ENCODE results near the gene CAMK1. TPM values are rescaled to one million over a fixed set of nuclear protein-coding genes. Genes with fewer than 3 reads are reported as not detected.
A peak's percentile ranks its signal among the peaks of the same experiment; 100 is the strongest.

CAMK1 gene
- 9.7 to 20.9 TPM (median 19.3 TPM) in 3 replicates for total RNA-seq
- long read RNA-seq, transcript CAMK1-201 (12 exons, 1,488 nt): major isoform, 17 of 35 reads
- long read RNA-seq, partial matches to known transcripts: 2 of 35 reads
- long read RNA-seq, other reads (novel, unspliced or antisense): 13 of 35 reads

DNA sequence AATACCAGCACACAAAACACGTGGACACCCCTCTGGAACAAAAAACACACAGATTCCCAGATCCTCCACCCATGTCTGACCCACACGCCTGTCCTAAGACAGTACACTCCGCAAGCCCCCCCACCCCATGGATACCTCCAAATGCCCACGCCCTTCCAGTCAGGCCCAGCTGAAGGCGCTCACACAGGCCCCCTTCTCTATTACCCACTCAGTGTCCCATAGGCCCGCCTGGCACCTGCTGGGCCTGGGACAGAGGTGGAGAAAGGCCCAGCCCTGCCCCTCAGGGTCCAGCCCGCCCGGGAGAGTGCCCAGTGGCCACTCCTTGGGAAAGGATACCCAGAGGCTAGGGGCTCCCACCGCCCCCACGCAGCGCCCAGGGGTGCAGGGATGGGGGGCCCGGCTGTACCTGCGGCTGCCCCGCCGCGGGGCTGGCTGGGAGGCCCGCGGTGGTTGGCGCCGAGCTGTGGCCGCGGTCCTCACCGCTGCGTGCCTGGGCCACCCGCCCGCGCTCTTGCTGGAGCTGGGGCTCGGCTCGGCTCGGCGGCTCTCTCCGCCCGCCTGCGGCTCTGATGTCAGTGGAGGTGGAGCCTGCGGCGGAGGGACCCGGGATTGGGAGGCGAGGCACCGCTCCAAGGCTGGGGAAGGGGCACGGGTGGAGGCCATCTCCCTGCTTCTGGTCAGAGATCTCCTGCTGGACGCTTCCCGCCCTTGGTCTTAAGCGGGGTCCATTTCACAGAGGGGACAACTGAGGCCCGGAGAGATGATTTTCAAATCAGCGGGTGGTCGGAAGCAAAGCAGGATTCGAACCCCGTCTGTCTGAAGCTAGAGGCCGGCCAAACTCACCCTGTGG, at the start of gene CAMK1:
Gene CAMK1 (minus strand): TSS at position 522 of the 850 bp plus-strand sequence. CDS start 2,198 bp downstream, outside the sequence.
- TF ChIP-seq, protein P1, sequence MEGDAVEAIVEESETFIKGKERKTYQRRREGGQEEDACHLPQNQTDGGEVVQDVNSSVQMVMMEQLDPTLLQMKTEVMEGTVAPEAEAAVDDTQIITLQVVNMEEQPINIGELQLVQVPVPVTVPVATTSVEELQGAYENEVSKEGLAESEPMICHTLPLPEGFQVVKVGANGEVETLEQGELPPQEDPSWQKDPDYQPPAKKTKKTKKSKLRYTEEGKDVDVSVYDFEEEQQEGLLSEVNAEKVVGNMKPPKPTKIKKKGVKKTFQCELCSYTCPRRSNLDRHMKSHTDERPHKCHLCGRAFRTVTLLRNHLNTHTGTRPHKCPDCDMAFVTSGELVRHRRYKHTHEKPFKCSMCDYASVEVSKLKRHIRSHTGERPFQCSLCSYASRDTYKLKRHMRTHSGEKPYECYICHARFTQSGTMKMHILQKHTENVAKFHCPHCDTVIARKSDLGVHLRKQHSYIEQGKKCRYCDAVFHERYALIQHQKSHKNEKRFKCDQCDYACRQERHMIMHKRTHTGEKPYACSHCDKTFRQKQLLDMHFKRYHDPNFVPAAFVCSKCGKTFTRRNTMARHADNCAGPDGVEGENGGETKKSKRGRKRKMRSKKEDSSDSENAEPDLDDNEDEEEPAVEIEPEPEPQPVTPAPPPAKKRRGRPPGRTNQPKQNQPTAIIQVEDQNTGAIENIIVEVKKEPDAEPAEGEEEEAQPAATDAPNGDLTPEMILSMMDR (IDR thresholded peaks at IDR 0.05): peak; percentile 11
- no peaks in the 10 kb centered on the region for H3K9me3 Mint-ChIP-seq (ENCODE audit: low read depth)
- H3K27me3 Mint-ChIP-seq (ENCODE audit: low read depth): no peaks in the 10 kb centered on the region
- DNase-seq (ENCODE audit: low spot score): no peak
- H3K4me3 Mint-ChIP-seq (ENCODE audit: unreplicated experiment): peak within 1 kb of the TSS; percentile 82
- H3K36me3 Mint-ChIP-seq (ENCODE audit: low read depth): peaks cover 4% of the 10 kb centered on the region
- peaks cover 39% of the 10 kb centered on the region for H3K4me1 Mint-ChIP-seq (ENCODE audit: low read depth)
- peak within 1 kb of the TSS; percentile 65 for H3K27ac Mint-ChIP-seq (ENCODE audit: unreplicated experiment)

DNA sequence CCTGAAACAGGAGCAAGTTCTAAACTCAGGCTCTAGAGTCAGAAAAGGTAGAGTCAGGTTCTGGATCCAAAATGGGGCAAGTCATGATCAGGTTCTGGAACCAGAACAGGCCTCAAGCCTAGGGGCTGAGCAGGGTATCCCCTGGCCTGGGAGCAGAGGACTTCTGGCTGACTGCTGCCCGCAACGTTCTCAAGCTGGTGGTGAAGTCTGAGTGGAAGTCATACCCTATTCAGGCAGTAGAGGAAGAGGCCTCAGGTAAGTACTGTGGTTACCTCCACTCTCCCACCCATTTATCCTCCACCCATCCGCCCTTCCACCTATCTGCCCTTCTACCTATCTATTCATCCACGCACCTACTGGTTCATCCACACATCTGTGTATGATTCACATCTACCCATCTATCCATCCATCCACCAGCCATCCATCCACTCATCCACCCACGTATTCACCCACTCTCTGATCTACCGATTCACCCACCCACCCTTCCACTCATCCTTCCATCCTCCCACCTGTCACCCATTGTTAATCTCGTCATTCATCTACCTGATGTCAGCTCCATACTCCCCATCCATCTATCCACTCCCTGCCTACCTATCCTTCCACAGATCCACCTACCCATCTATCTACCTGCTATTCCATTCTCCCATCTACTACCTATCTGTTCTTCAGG, 49.1 kb upstream of the CAMK1 start:
- DNase-seq (ENCODE audit: low spot score): peak; percentile 60
- no peaks in the 10 kb centered on the region for H3K4me1 Mint-ChIP-seq (ENCODE audit: low read depth)
- H3K36me3 Mint-ChIP-seq (ENCODE audit: low read depth): peaks cover 4% of the 10 kb centered on the region
- no peak overlapping the region for H3K27ac Mint-ChIP-seq (ENCODE audit: unreplicated experiment)
- H3K9me3 Mint-ChIP-seq (ENCODE audit: low read depth): no peaks in the 10 kb centered on the region
- TF ChIP-seq, protein P1 (IDR thresholded peaks at IDR 0.05): no peak
- H3K27me3 Mint-ChIP-seq (ENCODE audit: low read depth): no peaks in the 10 kb centered on the region
- H3K4me3 Mint-ChIP-seq (ENCODE audit: unreplicated experiment): no peak overlapping the region

DNA sequence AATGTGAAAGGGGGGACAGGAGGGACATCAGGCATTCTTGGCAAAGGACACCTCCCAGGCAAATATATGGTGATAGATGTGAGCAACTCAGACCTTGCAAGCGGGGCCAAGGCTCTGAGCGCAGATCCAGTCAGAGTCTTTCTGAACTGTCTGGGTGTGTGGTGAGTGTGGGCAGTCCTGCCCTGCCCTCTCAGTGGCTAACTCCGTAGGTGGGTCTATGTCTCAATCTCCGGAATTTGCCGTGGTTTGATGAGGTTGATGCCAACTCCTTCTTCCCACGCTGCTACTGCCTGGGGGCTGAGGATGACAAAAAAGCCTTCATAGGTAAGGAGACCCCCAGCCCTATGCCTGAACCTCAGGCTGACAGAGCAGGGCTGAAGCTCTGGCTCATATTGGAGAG, 47.7 kb upstream of the CAMK1 start:
- no peak overlapping the region for H3K4me3 Mint-ChIP-seq (ENCODE audit: unreplicated experiment)
- TF ChIP-seq, protein P1 (IDR thresholded peaks at IDR 0.05): no peak
- H3K9me3 Mint-ChIP-seq (ENCODE audit: low read depth): no peaks in the 10 kb centered on the region
- peak overlapping the region; percentile 8 for H3K27ac Mint-ChIP-seq (ENCODE audit: unreplicated experiment)
- DNase-seq (ENCODE audit: low spot score): peak; percentile 14
- peaks cover 7% of the 10 kb centered on the region for H3K36me3 Mint-ChIP-seq (ENCODE audit: low read depth)
- H3K4me1 Mint-ChIP-seq (ENCODE audit: low read depth): no peaks in the 10 kb centered on the region
- no peaks in the 10 kb centered on the region for H3K27me3 Mint-ChIP-seq (ENCODE audit: low read depth)

DNA sequence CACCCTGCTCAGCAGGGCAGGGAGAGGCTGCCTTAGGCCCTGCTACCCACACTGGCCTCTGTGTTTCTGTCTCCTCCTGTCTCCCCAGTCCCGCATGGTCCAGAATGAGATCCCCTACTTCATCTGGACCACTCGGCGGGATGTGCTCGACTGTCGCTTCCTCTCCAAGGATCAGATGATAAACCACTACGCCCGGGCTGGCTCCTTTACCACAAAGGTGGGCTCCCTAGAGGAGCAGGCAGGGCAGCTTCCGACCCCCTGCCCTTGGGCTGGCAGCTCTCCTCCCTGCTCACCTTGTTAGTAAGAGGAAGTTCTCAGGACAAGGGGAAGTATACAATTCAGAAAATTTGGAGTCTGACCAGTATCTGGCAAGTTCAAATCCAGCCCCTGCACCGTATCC, 46.2 kb upstream of the CAMK1 start:
- TF ChIP-seq, protein P1 (IDR thresholded peaks at IDR 0.05): no peak
- no peak overlapping the region for H3K4me3 Mint-ChIP-seq (ENCODE audit: unreplicated experiment)
- peaks cover 8% of the 10 kb centered on the region for H3K4me1 Mint-ChIP-seq (ENCODE audit: low read depth)
- H3K27me3 Mint-ChIP-seq (ENCODE audit: low read depth): no peaks in the 10 kb centered on the region
- H3K9me3 Mint-ChIP-seq (ENCODE audit: low read depth): no peaks in the 10 kb centered on the region
- peak; percentile 83 for DNase-seq (ENCODE audit: low spot score)
- H3K36me3 Mint-ChIP-seq (ENCODE audit: low read depth): peaks cover 7% of the 10 kb centered on the region
- no peak overlapping the region for H3K27ac Mint-ChIP-seq (ENCODE audit: unreplicated experiment)

DNA sequence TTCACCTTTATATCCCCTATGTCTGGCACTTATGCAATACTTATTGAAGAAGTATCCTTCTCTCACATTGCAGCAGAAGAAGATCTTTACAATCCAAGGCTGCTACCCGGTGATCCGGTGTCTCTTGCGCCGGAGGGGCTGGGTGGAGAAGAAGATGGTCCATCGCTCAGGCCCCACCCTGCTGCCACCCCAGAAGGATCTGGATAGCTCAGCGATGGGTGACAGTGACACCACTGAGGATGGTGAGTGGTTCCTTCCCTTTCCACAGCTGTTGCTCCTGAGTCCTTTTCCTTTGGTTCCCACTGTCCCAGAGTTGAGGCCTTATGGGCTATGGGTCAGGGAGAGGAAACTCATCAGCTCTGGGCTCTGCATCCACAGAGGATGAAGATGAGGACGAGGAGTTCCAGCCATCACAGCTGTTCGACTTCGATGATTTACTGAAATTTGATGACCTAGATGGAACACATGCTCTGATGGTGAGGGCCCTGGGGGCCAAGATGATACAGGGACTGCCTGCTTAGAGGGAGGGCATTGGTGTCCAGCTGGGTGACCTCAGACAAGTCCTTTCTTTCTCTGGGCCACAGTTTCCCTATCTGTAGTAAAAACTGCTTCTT, 43.2 kb upstream of the CAMK1 start:
- Mint-ChIP-seq H3K9me3 (ENCODE audit: low read depth) (no peaks in the 10 kb centered on the region), H3K36me3 (ENCODE audit: low read depth) (peaks cover 3% of the 10 kb centered on the region), H3K27me3 (ENCODE audit: low read depth) (no peaks in the 10 kb centered on the region), H3K27ac (ENCODE audit: unreplicated experiment) (no peak overlapping the region), H3K4me1 (ENCODE audit: low read depth) (peaks cover 30% of the 10 kb centered on the region), H3K4me3 (ENCODE audit: unreplicated experiment) (no peak overlapping the region)
- no peak for DNase-seq (ENCODE audit: low spot score)
- TF ChIP-seq, protein P1 (IDR thresholded peaks at IDR 0.05): no peak

All from chondrocyte (in vitro differentiated cells).